Heart left ventricle (tissue), 16 donors: ENCODE measurements around the gene MXRA7. TPM values are rescaled to one million over a fixed set of nuclear protein-coding genes. Genes with fewer than 3 reads are reported as not detected.
A peak's percentile ranks its signal among the peaks of the same experiment; 100 is the strongest.
"Not testable (repeated sequence)": the region's sequence is repeated elsewhere in the genome, so short reads cannot be mapped to it uniquely, and the experiment has no call there.

Experiments
- ATAC-seq, 4 donors: fragments of 200-7000 bp; cut with Tn5 transposase; one replicate each; pipeline ENCODE4 v1.9.1; 2020 to 2022; ENCODE audit warnings: moderate library complexity in 4 of 4, mild to moderate bottlenecking in 3 of 4, moderate number of reproducible peaks in 1 of 4
- DNase-seq, 5 donors: peaks; one replicate each; pipeline ENCODE4 v3.0.0-alpha.2; 2020
- H3K27ac ChIP-seq, 12 donors: fragments of 200-600 bp; sonication (generic) in 4 of 12; one replicate each; pipeline versions ENCODE4 v1.5.0 to v1.8.0; 2016 to 2022; ENCODE audit warnings: mild to moderate bottlenecking in 2 of 12
- H3K27me3 ChIP-seq, 9 donors: fragments of 200-600 bp; sonication (generic) in 2 of 9; one replicate each; pipeline versions ENCODE4 v1.5.1 to v1.8.0; 2016 to 2022; ENCODE audit warnings: mild to moderate bottlenecking in 3 of 9
- H3K36me3 ChIP-seq, 9 donors: fragments of 200-600 bp; sonication (generic) in 2 of 9; one replicate each; pipeline versions ENCODE4 v1.5.0 to v1.8.0; 2018 to 2022; ENCODE audit warnings: mild to moderate bottlenecking in 2 of 9
- H3K4me1 ChIP-seq, 12 donors: fragments of 200-600 bp; sonication (generic) in 4 of 12; one replicate each; pipeline versions ENCODE4 v1.5.0 to v1.8.0; 2016 to 2022; ENCODE audit warnings: mild to moderate bottlenecking in 3 of 12
- H3K4me3 ChIP-seq, 12 donors: fragments of 200-600 bp; sonication (generic) in 4 of 12; one replicate each; pipeline versions ENCODE4 v1.5.0 to v1.8.0; 2017 to 2022; ENCODE audit warnings: mild to moderate bottlenecking in 9 of 12, moderate library complexity in 4 of 12
- H3K9me3 ChIP-seq, 12 donors: fragments of 200-600 bp; sonication (generic) in 4 of 12; one replicate each; pipeline versions ENCODE4 v1.5.0 to v1.8.0; 2016 to 2022; ENCODE audit warnings: mild to moderate bottlenecking in 1 of 12
- POLR2A ChIP-seq, 2 donors: fragments of 450-650 bp; IDR thresholded peaks; one replicate each; pipeline ENCODE4 v1.6.1; 2017; ENCODE audit warnings: antibody characterized with exemption in 2 of 2, mild to moderate bottlenecking in 2 of 2, moderate library complexity in 2 of 2
- WGBS, 4 donors: extraction: QIAGEN DNeasy Blood & Tissue Kit in 2 of 4; methylation state at CpG; one replicate each; pipeline versions ENCODE4 v1.1.5 to v1.1.7; 2013 to 2018; 5-methylcytosine and 5-hydroxymethylcytosine counted together
- intact Hi-C, 10 donors: fragments of 100-400 bp; cut with DNase I; formaldehyde crosslinking; loops; one replicate each; pipeline versions ENCODE4 v1.11.1 to v1.14.2; 2022
- polyA plus RNA-seq, 2 donors: library from polyadenylated mRNA; stranded (reverse); fragments of 200-250 nt; gene quantifications; one replicate each; pipeline ENCODE4 v1.2.3, GENCODE V29; 2013
- total RNA-seq, 9 donors: library from RNA; depleted of rRNA in 2 of 9; stranded (reverse); fragments of >200 nt in 2 of 9; fragmentation: NEBNext Ultra II Directional in 3 of 9; extraction: Animal tissue kit (Norgen Biotek cat#: 25700) in 3 of 9; gene quantifications; one replicate each; pipeline versions ENCODE4 v1.1.0 to v1.2.4, GENCODE V29; 2016 to 2023
- TF ChIP-seq, protein P1 (sequence below), 12 donors: fragments of 200-600 bp; sonication (generic) in 4 of 12; IDR thresholded peaks; one replicate each; pipeline versions ENCODE4 v1.5.0 to v1.8.0; 2018 to 2022; ENCODE audit warnings: antibody characterized with exemption in 12 of 12, mild to moderate bottlenecking in 5 of 12
- donor health status: ischemic (EF 13 %, LVEDD 7.1; RV severe dilation, severe dysfunction).
- donor health status: healthy with polysubstance abuse.
- donor health status: DM: no; HTN: yes; CAD: no.
- donor health status: DM: no; HTN: no; CAD: no.
- donor health status: ischemic (EF 25% LVEDD 6.9; RV normal size, moderate dysfunction).
- donor health status: ischemic (EF 25% LVEDD 5.7; RV mildly dilated, moderate dysfunction).
- donor health status: healthy.
- donor health status: DM: yes; HTN: yes; CAD: no.
- donor health status: ischemic (EF 35%, LVEDD 5.7; RV mildly dilated, moderate dysfunction).
- donor health status: nonischemic (EF 11% LVEDD 7.7; RV severe dilation, severe dysfunction).
- donor health status: DM: yes; HTN: yes; CAD: no.
- donor health status: PGD.
- donor health status: ischemic (EF 29% LVEDD 5.4; RV normal size, mild dysfunction).
- donor health status: nonischemic (EF 23%, LVEDD 6.1; RV moderate dilation, normal function).

The MXRA7 gene
- total and polyA plus RNA-seq, 11 donors: 240 to 539 (median 460) TPM

DNA sequence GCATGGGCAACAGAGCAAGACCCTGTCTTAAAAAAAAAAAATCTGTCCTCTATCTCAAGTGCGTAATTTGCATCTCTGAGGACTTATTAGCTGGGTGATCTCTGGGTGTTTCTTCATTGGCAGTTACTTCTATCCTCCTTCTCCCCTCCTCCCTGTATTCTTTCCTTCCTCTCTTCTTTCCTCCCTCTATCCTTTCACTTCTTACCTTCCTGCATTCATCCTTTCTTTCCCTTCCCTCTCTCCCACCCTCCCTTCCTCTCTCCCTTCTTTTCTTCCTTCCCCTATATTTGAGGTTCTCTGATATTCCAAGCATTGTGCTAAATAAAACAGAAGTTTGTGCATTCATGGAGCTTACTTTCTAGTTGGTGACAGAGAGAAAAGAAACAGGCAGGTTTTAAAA, 37.9 kb upstream of the MXRA7 start:
- 89 to 93% (median 91%) methylated on average over 1 of the region's 1 CpG for WGBS, 4 donors
- H3K4me1 ChIP-seq: peaks cover 0 to 44% (median 13%) of the 10 kb centered on the region in 12 donors
- H3K36me3 ChIP-seq: peaks cover 0 to 72% (median 52%) of the 10 kb centered on the region in 9 donors
- TF ChIP-seq, protein P1, sequence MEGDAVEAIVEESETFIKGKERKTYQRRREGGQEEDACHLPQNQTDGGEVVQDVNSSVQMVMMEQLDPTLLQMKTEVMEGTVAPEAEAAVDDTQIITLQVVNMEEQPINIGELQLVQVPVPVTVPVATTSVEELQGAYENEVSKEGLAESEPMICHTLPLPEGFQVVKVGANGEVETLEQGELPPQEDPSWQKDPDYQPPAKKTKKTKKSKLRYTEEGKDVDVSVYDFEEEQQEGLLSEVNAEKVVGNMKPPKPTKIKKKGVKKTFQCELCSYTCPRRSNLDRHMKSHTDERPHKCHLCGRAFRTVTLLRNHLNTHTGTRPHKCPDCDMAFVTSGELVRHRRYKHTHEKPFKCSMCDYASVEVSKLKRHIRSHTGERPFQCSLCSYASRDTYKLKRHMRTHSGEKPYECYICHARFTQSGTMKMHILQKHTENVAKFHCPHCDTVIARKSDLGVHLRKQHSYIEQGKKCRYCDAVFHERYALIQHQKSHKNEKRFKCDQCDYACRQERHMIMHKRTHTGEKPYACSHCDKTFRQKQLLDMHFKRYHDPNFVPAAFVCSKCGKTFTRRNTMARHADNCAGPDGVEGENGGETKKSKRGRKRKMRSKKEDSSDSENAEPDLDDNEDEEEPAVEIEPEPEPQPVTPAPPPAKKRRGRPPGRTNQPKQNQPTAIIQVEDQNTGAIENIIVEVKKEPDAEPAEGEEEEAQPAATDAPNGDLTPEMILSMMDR (IDR thresholded peaks at IDR 0.05): no peak
- no peak for TF ChIP-seq POLR2A (IDR thresholded peaks at IDR 0.05)
- DNase-seq (no peak), ATAC-seq (no peak)
- H3K9me3 ChIP-seq: no peaks in the 10 kb centered on the region
- H3K4me3 ChIP-seq: no peak overlapping the region
- H3K27me3 ChIP-seq: no peaks in the 10 kb centered on the region
- H3K27ac ChIP-seq: peak overlapping the region in 11 of 12 donors; percentile 32 to 90 (median 80)
- intact Hi-C loops: no loop called here

GRCh38 chr17:76747716-76748363, 37.1 kb upstream of the MXRA7 start:
- ATAC-seq (peak; percentile 23 to 82 (median 74)), DNase-seq (peak in 1 of 5 donors; percentile 53)
- Histone ChIP-seq H3K36me3 (peaks cover 0 to 73% (median 60%) of the 10 kb centered on the region in 9 donors), H3K9me3 (no peaks in the 10 kb centered on the region), H3K4me3 (no peak overlapping the region), H3K27ac (peak overlapping the region; percentile 32 to 90 (median 78)), H3K27me3 (no peaks in the 10 kb centered on the region), H3K4me1 (peaks cover 0 to 39% (median 13%) of the 10 kb centered on the region in 12 donors)
- WGBS, 4 donors: 45 to 52% (median 47%) methylated on average over 9 of the region's 9 CpGs
- TF ChIP-seq, protein P1 (IDR thresholded peaks at IDR 0.05): no peak
- no peak for TF ChIP-seq POLR2A (IDR thresholded peaks at IDR 0.05)
- intact Hi-C loops: no loop called here

- H3K4me3 ChIP-seq, intact Hi-C loops, DNase-seq, ATAC-seq, H3K9me3 ChIP-seq, H3K27ac ChIP-seq, H3K27me3 ChIP-seq: not testable (repeated sequence)
- H3K4me1 ChIP-seq: peaks cover 0 to 40% (median 11%) of the 10 kb centered on the region in 12 donors
- peaks cover 0 to 84% (median 70%) of the 10 kb centered on the region in 9 donors for H3K36me3 ChIP-seq
- 91 to 98% (median 94%) methylated on average over 6 of the region's 6 CpGs for WGBS, 4 donors
These were observed 35.0 kb upstream of the MXRA7 start for GRCh38 chr17:76745785-76746184.

GRCh38 chr17:76744747-76745146, 34.0 kb upstream of the MXRA7 start:
- peak overlapping the region in 9 of 12 donors; percentile 11 to 47 (median 30) for H3K27ac ChIP-seq
- ATAC-seq: peak in 3 of 4 donors; percentile 5 to 27 (median 6)

More at GRCh38 chr17:76744747-76745146, 34.0 kb upstream of the MXRA7 start:
- intact Hi-C loops: no loop called here
- peaks cover 0 to 51% (median 18%) of the 10 kb centered on the region in 12 donors for H3K4me1 ChIP-seq
- peaks cover 0 to 78% (median 70%) of the 10 kb centered on the region in 9 donors for H3K36me3 ChIP-seq
- WGBS, 4 donors: 70 to 84% (median 76%) methylated on average over 2 of the region's 2 CpGs
- no peaks in the 10 kb centered on the region for H3K9me3 ChIP-seq
- no peak for DNase-seq
- TF ChIP-seq POLR2A (IDR thresholded peaks at IDR 0.05): no peak
- TF ChIP-seq, protein P1 (IDR thresholded peaks at IDR 0.05): no peak
- no peak overlapping the region for H3K4me3 ChIP-seq
- H3K27me3 ChIP-seq: no peaks in the 10 kb centered on the region
